ENCODE data around the gene DUSP11.
A peak's percentile ranks its signal among the peaks of the same experiment; 100 is the strongest.
"Not testable (repeated sequence)": the region's sequence is repeated elsewhere in the genome, so short reads cannot be mapped to it uniquely, and the experiment has no call there.

DUSP11 gene

GRCh38 chr2:73779467-73780236 is at the start of gene DUSP11:
DUSP11 (minus strand) TSS chr2:73780103; CDS start chr2:73779974, 129 bp downstream.
- DNase-seq = peak; percentile 94

GRCh38 chr2:73828818-73829570 is 49.1 kb upstream of the DUSP11 start, which contains the start of gene STAMBP:
STAMBP (plus strand) TSS chr2:73828961; CDS start chr2:73830857, 1,896 bp downstream.
- peak; percentile 90 for DNase-seq

- DNase-seq = no peak
These were observed 48.5 kb upstream of the DUSP11 start for GRCh38 chr2:73828389-73828817.

GRCh38 chr2:73827660-73828388 is 47.9 kb upstream of the DUSP11 start:
- no peak for DNase-seq

GRCh38 chr2:73827018-73827417 is 47.1 kb upstream of the DUSP11 start:
- peak; percentile 28 for DNase-seq

GRCh38 chr2:73825408-73825807 is 45.5 kb upstream of the DUSP11 start:
- DNase-seq = no peak

- peak; percentile 14 for DNase-seq
These were observed 44.1 kb upstream of the DUSP11 start for GRCh38 chr2:73823916-73824523.

GRCh38 chr2:73823416-73823815 is 43.5 kb upstream of the DUSP11 start:
- DNase-seq = no peak

GRCh38 chr2:73822991-73823390 is 43.1 kb upstream of the DUSP11 start:
- no peak for DNase-seq

- no peak for DNase-seq
These were observed 42.4 kb upstream of the DUSP11 start for GRCh38 chr2:73822276-73822675.

- DNase-seq = no peak
These were observed 41.8 kb upstream of the DUSP11 start for GRCh38 chr2:73821669-73822068.

- no peak for DNase-seq
These were observed 41.3 kb upstream of the DUSP11 start for GRCh38 chr2:73821227-73821626.

- DNase-seq = no peak
These were observed 38.4 kb upstream of the DUSP11 start for GRCh38 chr2:73818296-73818695.

- no peak for DNase-seq
These were observed 32.7 kb upstream of the DUSP11 start for GRCh38 chr2:73812635-73813034.

- DNase-seq = no peak
These were observed 32.0 kb upstream of the DUSP11 start for GRCh38 chr2:73811878-73812277.

GRCh38 chr2:73783883-73784282 is 4.0 kb upstream of the DUSP11 start, which contains the start of gene C2orf78:
C2orf78 (plus strand) TSS chr2:73784183; CDS start chr2:73784310, 127 bp downstream.
- not testable (repeated sequence) for DNase-seq

GRCh38 chr2:73783402-73783801 is 3.5 kb upstream of the DUSP11 start:
- DNase-seq = not testable (repeated sequence)

GRCh38 chr2:73780237-73780582 is 307 bp upstream of the DUSP11 start:
- no peak for DNase-seq

- DNase-seq = not testable (repeated sequence)
These were observed 936 bp downstream of the DUSP11 start for GRCh38 chr2:73778867-73779466.

- no peak for DNase-seq
These were observed 2.9 kb downstream of the DUSP11 start for GRCh38 chr2:73776869-73777519.

- no peak for DNase-seq
These were observed 3.5 kb downstream of the DUSP11 start for GRCh38 chr2:73776381-73776780.

- no peak for DNase-seq
These were observed 7.1 kb downstream of the DUSP11 start for GRCh38 chr2:73772819-73773218.
